Measurements from ENCODE around the gene HLA-DRB1. TPM values are rescaled to one million over a fixed set of nuclear protein-coding genes. Genes with fewer than 3 reads are reported as not detected.

The HLA-DRB1 gene
- total RNA-seq, 4 donors from 2014 or later = 49.8 to 260 (median 102) TPM

DNA sequence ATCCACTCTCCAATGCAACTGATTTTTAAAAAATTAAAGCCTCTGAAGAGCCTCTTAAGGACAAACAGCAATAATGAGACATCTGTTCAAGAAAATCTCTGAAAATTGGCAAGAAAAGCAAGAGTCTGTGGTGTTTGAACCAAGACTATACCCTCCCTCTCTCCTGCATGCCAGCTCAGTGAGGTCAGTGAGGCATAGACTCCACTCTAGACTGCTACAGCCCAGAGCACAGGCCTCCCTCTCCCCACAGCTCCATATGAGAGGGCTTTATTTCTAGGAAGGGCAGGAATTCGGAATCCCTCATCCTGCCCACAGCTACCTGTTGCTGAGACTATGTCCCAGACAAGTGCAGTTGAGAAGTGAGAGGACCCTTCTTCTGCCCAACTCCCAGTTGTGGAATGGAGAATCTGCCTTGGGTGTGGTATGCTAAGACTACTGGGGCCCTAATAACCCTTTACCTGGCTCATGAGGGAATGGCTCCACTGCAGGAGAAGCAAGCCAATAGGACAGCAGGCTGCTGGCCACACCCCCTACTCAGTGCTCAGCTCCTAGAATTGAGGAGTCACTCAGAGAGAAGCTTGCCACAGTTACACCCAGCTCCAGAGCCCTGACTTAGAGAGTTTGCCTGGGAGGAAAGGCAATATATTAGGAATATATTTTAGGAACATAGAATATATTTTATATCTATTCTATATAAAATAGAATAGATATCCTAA lies 24.9 kb upstream of the HLA-DRB1 start:
- TF ChIP-seq, protein P1, sequence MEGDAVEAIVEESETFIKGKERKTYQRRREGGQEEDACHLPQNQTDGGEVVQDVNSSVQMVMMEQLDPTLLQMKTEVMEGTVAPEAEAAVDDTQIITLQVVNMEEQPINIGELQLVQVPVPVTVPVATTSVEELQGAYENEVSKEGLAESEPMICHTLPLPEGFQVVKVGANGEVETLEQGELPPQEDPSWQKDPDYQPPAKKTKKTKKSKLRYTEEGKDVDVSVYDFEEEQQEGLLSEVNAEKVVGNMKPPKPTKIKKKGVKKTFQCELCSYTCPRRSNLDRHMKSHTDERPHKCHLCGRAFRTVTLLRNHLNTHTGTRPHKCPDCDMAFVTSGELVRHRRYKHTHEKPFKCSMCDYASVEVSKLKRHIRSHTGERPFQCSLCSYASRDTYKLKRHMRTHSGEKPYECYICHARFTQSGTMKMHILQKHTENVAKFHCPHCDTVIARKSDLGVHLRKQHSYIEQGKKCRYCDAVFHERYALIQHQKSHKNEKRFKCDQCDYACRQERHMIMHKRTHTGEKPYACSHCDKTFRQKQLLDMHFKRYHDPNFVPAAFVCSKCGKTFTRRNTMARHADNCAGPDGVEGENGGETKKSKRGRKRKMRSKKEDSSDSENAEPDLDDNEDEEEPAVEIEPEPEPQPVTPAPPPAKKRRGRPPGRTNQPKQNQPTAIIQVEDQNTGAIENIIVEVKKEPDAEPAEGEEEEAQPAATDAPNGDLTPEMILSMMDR (IDR thresholded peaks at IDR 0.05) = no peak
- TF ChIP-seq POLR2A (IDR thresholded peaks at IDR 0.05) = no peak
- no peaks in the 10 kb centered on the region for H3K4me1 ChIP-seq
- no peaks in the 10 kb centered on the region for H3K27me3 ChIP-seq
- H3K27ac ChIP-seq = no peak overlapping the region
- no peak for DNase-seq
- H3K9me3 ChIP-seq = no peaks in the 10 kb centered on the region
- H3K36me3 ChIP-seq = no peaks in the 10 kb centered on the region
- H3K4me3 ChIP-seq = no peak overlapping the region

DNA sequence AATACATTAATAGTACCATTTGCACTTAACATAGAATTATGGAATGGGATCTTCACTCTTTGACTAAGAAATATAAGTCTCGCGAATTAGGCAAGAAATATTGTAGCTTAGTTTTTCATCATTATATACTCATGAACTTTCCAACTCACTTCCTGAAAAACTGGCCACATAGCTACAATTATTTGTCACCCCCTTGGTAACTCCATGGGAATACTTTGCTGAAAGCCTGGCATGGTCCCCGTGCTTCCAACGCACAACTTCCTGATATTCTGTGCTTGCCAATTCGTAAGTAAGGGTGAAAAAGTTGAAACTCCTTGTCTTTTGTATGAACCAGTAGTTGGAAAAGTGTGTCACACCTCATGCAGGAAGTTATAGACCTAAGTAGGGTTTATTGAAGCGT lies 23.8 kb upstream of the HLA-DRB1 start:
- Histone ChIP-seq H3K9me3 (no peaks in the 10 kb centered on the region), H3K27me3 (no peaks in the 10 kb centered on the region), H3K27ac (no peak overlapping the region), H3K4me1 (no peaks in the 10 kb centered on the region), H3K36me3 (no peaks in the 10 kb centered on the region), H3K4me3 (no peak overlapping the region)
- TF ChIP-seq, protein P1 (IDR thresholded peaks at IDR 0.05) = no peak
- no peak for TF ChIP-seq POLR2A (IDR thresholded peaks at IDR 0.05)
- DNase-seq = no peak

DNA sequence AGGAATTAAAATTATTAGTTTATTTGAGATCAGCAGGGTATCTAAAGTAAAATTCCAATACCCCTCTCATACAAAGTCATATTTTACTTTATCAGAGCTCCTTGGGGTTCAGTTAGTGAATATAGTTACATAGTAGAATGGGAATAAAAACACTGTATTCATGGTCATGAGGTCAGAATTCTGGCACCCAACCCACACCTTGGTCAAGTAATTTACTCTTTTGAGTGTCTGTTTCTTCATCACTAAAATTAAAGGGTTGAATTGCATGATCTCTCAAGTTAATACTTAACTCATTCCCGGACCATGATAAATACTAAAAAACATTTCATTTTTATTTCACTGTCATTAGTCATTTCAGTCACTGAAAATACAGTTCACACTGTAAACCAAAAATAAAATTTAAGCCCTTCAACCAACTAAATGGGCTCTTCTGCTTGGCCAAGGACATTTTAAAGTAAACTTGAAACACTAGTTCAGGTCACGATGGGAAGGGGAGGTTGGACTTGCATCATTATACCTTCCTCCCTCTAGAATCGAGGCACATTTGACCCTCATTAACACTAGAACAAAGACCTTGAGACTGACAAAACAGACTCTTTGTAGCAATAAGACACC lies 21.1 kb upstream of the HLA-DRB1 start:
- H3K36me3 ChIP-seq = no peaks in the 10 kb centered on the region
- no peak for DNase-seq
- H3K27me3 ChIP-seq = no peaks in the 10 kb centered on the region
- TF ChIP-seq, protein P1 (IDR thresholded peaks at IDR 0.05) = no peak
- H3K9me3 ChIP-seq = no peaks in the 10 kb centered on the region
- H3K4me1 ChIP-seq = no peaks in the 10 kb centered on the region
- H3K27ac ChIP-seq = peak overlapping the region in 1 of 4 donors; percentile 38
- no peak overlapping the region for H3K4me3 ChIP-seq

DNA sequence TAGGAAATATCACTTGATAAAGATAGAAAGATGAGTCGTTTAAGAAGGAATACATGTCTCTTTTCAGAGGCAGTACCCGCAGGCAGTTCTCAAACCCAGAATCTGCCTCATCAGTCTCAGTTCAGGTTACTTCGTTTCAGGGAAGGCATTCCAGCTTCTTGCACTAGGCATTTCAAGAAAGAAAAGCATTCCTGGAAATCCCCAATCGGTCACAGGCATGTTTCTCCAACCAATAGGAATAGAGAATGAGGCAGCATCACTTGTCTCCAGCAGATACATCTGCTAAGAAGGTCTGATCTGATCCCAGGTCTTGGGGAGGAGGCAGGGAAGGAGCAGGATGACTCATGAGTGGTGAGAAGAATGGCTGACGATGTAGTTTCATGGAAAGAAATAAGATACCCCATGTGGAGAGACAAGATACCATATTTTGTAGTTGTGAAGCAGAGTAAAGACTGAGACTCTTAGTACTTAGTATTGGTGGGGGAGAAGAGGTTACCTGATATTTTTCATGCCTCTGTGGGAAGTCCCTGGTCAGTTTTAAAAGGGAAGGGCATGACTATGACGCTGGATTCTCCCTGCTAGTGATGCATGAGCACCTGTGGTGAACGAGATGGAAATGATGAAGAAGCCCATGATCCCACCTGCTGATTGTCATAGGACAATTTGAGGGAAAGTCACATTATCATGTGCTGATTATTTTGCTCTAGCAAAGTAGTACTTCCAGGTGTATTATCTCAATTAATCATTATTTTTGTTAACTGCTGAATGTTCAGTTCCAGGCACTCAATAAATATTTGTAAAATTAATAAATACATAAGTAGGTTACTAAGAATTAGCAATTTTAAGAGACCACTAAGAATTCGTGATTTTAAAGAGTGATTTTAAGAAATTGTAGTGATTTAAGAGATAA lies 20.3 kb upstream of the HLA-DRB1 start:
- peak in 2 of 3 donors; percentile 61 to 71 for DNase-seq
- Histone ChIP-seq H3K4me1 (no peaks in the 10 kb centered on the region), H3K4me3 (peak overlapping the region in 1 of 4 donors; percentile 36), H3K9me3 (no peaks in the 10 kb centered on the region), H3K27me3 (no peaks in the 10 kb centered on the region), H3K36me3 (no peaks in the 10 kb centered on the region), H3K27ac (peak overlapping the region; percentile 52 to 84 (median 75))
- TF ChIP-seq, protein P1 (IDR thresholded peaks at IDR 0.05) = no peak
- TF ChIP-seq POLR2A (IDR thresholded peaks at IDR 0.05) = no peak

DNA sequence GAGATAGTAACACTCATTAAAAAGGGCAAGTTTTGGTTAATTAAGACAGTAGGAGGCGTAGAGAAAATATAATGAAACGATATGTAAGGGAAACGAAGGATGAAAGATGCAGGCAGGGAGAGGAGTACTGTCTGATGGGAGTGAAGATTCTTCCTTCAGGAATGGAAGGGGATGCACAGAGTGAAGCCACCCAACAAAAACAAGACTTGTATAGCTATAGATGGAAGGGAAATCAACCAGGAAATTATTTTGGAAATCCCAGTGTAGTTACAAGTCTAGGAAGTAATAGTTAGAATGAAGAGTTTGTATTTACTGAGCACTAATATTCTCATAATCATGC lies 19.7 kb upstream of the HLA-DRB1 start:
- Histone ChIP-seq H3K27ac (peak overlapping the region; percentile 29 to 84 (median 68)), H3K36me3 (no peaks in the 10 kb centered on the region), H3K4me1 (no peaks in the 10 kb centered on the region), H3K9me3 (no peaks in the 10 kb centered on the region), H3K27me3 (no peaks in the 10 kb centered on the region), H3K4me3 (no peak overlapping the region)
- no peak for DNase-seq
- TF ChIP-seq, protein P1 (IDR thresholded peaks at IDR 0.05) = no peak
- no peak for TF ChIP-seq POLR2A (IDR thresholded peaks at IDR 0.05)

All from Peyer's patch (tissue), 4 donors.